Activated CD8-positive, alpha-beta memory T cell treated with anti-CD3 and anti-CD28 coated beads for 1 hour (primary cell): ENCODE measurements around the gene SACM1L.
"Not testable (repeated sequence)": the region's sequence is repeated elsewhere in the genome, so short reads cannot be mapped to it uniquely, and the experiment has no call there.

Experiments used
- DNase-seq, 2 donors: peaks; one replicate each; pipeline ENCODE4 v3.0.0-alpha.2; 2020; ENCODE audit warnings: low read depth in 1 of 2; ENCODE audit errors: extremely low read depth in 1 of 2

Gene SACM1L

GRCh38 chr3:45737234-45737633 is 48.0 kb downstream of the SACM1L start:
- DNase-seq, result no peak

GRCh38 chr3:45739991-45740390 is 50.8 kb downstream of the SACM1L start:
- DNase-seq, result no peak

- DNase-seq, result no peak
These were observed 52.1 kb downstream of the SACM1L start for GRCh38 chr3:45741247-45741646.

GRCh38 chr3:45741742-45742460 is 52.7 kb downstream of the SACM1L start:
- DNase-seq, result no peak

DNA sequence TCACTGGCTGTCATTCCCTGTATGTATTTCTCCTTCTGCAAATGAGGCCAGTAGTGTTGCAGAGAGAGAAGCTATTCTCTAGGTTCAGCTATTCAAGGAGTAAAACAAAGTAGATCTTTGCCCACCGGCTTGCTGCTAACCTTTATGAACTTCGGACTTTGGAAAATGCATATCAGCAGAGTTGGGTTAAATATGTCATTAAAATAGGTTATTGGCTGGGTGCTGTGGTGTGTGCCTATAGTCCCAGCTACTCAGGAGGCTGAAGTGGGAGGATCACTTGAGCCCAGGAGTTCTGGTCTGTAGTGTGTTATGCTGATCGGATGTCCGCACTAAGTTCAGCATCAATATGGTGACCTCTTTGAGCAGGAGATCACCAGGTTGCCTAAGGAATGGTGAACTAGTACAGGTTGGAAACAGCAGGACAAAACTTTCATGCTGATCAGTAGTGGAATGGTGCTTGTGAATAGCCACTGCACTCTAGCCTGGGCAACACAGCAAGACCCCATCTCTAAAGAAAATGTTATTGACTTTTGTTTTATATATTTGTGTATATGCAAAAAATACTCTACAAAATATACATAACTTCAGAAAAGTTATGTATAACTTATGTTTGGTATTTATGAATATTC is 53.4 kb downstream of the SACM1L start:
- DNase-seq, result no peak

DNA sequence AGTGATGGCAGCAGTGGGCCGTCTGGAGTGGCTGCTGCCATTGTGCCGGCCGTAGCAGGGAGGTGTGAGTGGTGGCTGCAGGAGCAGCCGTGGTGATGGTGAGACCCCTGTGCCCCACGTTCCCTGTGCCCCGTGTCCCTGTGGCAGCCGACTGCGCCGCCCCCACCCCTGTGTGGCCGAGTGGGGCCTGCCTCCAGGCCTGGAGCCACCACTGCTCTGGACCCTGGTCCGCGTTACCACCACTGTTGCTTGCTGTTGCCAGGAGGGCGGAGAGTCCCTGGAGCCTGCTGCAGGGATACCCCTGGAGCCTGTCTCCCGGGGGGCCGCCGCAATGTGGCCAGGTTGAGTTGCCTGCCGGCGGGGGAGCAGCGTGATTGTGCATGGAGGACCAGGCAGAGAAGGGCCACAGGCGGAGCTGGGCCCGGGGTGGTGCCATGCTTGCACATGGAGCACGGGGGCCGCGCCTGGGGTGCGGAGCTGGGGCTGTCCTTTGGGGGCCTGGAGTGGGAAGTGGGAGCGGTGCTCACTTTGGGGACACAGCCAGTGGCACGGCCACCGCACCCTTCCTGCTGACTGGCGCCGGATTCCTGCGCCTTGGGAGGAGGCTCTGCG is 57.1 kb downstream of the SACM1L start:
- DNase-seq, result no peak

- no peak for DNase-seq
These were observed 57.8 kb downstream of the SACM1L start for GRCh38 chr3:45746777-45747622.

DNA sequence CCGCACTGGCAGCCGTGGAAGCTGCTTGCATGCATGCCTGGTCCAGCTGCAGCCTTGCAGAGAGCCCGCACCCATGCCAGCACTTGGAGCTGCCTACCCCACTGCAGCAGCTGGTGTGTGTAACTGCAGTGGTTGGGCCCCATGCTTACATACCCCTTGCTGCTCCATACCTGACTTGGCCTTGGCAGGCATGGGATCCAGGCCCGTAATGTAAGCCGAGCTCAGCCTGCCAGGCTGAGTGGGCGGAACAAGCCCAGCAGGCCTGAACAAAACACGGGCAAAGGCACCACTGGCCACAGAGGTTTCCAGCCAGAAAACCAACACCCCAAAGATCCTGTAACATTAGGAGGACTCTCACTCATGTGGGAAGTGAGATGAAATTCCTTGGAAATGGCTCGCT is 58.9 kb downstream of the SACM1L start:
- DNase-seq, result no peak

- DNase-seq, result not testable (repeated sequence)
These were observed 59.9 kb downstream of the SACM1L start for GRCh38 chr3:45749036-45749600.

DNA sequence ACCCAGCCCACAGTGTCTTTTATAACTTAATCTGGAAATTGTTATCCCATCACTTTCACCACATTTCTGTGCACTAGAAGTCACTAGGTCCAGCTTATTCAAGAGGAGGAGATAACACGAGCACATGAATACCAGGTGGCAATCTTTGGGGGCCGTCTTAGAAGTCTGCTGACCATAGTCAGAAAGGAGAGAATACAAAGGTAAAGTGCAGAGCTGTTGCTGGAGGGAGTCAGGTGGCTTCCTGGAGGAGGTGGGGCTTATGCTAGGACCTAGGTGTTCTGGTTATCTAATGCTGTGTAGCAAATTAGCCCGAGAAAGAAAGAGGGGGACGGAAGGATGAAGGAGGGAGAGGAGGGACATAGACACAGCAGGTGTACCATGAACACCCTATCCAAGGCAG is 60.7 kb downstream of the SACM1L start:
- no peak for DNase-seq

DNA sequence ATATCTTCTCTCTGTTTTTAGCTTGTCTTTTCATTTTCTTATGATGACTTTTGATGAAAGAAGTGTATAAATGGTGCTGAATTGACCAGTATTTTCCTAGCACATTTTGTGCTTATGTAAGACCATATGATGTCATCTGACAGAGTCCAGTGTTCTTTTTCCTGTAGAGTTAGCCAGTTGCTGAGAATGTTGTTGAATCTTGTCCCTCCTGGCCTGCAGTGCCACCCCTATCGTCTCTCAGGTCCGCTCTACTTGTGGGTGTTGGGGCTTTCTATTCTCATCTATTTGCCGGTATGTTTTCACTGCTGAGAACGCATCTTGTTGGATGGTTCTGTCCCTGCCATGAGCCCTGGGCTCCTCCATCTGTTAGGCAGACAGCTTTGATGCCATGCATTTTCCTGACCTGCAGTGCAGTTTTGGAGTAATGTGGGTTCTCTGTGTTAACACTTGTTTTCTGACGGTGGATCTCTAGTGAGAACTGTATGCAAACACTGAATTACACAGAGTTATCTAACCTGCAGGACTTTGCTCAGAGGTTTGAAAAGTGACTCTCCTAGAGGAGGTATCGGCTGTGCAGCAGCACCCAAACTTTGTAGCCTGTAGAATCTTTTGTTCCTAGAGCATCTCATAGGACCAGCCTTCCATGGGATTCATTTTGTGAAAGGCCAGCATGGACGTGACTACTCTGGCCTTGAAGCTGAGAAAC is 62.5 kb downstream of the SACM1L start:
- no peak for DNase-seq

DNA sequence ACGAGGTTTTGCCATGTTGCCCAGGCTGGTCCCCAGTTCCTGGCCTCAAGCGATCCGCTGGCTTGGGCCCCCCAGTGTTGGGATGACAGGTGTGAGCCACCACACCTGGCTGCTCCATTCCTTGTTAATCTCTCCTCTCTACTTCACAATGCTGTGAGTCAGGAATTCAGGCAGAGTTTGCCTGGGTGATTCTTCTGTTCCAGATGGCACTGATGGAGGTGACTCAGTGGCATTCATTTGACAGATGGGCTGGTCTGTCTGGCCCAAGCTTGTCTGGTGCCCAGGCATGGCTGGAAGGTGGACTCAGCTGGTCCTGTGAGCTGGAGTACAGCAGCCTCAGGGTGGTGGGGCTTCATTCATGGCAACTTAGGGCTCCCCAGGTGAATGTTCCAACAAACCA is 63.9 kb downstream of the SACM1L start:
- no peak for DNase-seq

- DNase-seq, result no peak
These were observed 65.3 kb downstream of the SACM1L start for GRCh38 chr3:45754461-45754860.

DNA sequence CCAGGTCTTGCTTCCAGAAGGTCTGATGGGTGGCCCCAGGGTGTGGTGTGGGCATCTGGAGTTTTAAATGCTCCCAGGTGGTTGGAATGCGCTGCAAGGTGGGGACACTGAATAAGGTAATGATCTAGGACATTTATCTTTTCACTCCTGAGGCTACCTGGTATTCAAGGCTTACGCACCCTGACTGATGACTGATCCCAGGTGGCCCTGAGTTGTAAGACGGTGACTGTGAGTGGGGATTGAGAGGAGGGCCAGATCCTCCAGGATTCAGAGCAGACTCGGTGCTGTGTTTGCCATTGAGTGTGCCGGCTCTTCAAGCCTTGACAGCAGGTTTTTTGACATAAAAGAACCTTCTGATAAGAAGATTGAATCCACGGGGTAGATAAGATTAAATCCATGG is 66.9 kb downstream of the SACM1L start:
- DNase-seq, result no peak

DNA sequence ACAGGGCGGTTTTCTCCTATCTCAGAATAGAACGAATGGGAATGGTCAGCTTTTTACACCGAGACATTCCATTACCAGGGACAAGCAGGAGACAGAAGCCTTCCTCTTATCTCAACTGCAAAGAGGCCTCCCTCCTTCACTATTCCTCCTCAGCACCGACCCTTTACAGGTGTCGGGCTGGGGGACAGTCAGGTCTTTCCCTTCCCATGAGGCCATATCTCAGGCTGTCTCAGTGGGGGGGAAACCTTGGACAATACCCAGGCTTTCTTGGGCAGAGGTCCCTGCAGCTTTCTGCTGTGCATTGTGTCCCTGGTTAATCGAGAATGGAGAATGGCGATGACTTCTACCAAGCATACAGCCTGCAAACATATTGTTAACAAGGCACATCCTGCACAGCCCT is 67.9 kb downstream of the SACM1L start:
- not testable (repeated sequence) for DNase-seq

- no peak for DNase-seq
These were observed 69.7 kb downstream of the SACM1L start for GRCh38 chr3:45758871-45759270.

- DNase-seq, result no peak
These were observed 70.7 kb downstream of the SACM1L start for GRCh38 chr3:45759851-45760250.

DNA sequence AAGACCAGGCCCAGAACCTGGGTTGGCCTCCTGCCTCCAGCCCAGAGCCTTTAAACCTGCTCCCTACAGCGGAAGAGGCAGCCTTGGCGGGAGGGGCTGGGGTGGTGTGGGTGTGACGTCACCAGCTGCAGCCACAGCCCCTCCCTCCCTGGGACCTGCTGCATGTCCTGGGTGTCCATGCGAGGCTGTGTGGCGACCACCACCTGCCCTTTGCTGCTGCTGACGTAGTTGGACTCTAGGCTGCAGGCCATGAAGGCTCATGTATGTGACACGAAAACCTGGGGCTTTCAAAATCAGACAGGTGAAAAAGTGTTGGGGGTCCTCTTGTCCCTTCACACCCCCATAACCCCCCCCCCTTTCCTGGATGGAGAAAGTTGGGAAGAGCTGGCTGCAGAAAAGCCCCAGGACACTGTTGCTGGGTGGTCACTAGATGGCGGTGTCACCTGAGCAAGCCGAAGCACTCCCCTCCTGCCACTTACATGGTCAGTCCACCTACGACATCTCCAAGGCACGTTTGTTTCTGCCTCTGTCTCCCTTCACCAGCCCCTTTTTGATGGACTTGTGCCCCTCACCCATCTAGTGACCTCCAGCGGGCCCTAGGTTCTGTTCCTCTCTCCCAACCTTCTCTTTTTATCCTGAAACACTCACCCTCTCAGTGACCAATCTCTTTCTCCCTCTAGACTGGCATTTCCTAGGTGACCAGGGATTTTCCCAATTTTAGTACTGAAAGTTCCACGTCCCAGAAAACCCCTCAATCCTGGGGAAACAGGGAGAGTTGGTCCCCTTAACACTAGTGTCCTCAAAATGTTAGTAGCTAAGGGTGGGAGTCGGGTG is 71.9 kb downstream of the SACM1L start:
- DNase-seq, result peak in 1 of 2 donors; percentile 24

GRCh38 chr3:45761831-45762230 is 72.6 kb downstream of the SACM1L start:
- no peak for DNase-seq
